SU-DHL-6 (cell line): ENCODE measurements around the gene DDX46.

Source experiments
- EZH2phosphoT487 ChIP-seq: fragments of 200-600 bp; sonication (generic), shearing (Covaris generic); conservative IDR thresholded peaks from 2 replicates; pipeline ENCODE4 v1.6.1; 2018; ENCODE audit warnings: mild to moderate bottlenecking, antibody characterized with exemption, low read length, moderate library complexity, mixed read lengths
- TF ChIP-seq, protein P1 (sequence below): fragments of 200-600 bp; sonication (generic); IDR thresholded peaks from one replicate; pipeline ENCODE4 v1.5.1; 2017; ENCODE audit warnings: antibody characterized with exemption, mild to moderate bottlenecking, low read length, moderate library complexity; ENCODE audit not compliant: insufficient read depth, poor library complexity, severe bottlenecking

DNA sequence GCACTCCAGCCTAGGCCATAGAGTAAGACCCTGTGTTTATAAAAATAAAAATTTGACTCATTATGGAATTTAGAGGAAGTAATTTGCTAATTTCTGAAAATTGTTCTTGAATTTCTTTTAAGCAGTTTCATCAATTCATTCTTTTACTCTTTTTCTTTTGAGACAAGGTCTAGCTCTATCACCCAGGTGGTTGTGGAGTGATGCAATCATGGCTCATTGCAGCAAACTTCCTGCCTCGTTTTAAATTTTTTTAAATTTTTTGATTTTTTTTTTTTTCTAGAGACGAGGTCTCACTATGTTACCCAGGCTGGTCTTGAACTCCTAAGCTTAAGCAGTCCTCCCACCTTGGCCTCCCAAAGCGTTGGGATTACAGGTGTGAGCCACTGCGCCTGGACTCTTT is 23.3 kb upstream of the DDX46 start:
- TF ChIP-seq EZH2phosphoT487 = no peak
- TF ChIP-seq, protein P1, sequence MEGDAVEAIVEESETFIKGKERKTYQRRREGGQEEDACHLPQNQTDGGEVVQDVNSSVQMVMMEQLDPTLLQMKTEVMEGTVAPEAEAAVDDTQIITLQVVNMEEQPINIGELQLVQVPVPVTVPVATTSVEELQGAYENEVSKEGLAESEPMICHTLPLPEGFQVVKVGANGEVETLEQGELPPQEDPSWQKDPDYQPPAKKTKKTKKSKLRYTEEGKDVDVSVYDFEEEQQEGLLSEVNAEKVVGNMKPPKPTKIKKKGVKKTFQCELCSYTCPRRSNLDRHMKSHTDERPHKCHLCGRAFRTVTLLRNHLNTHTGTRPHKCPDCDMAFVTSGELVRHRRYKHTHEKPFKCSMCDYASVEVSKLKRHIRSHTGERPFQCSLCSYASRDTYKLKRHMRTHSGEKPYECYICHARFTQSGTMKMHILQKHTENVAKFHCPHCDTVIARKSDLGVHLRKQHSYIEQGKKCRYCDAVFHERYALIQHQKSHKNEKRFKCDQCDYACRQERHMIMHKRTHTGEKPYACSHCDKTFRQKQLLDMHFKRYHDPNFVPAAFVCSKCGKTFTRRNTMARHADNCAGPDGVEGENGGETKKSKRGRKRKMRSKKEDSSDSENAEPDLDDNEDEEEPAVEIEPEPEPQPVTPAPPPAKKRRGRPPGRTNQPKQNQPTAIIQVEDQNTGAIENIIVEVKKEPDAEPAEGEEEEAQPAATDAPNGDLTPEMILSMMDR = no peak
